Stomach smooth muscle (tissue), 2 donors: Measurements from ENCODE around the gene ARHGEF10L.

Source experiments
- H3K27ac ChIP-seq: one replicate; pipeline ENCODE4 v1.7.0; 2013; ENCODE audit warnings: mild to moderate bottlenecking, low read length, inconsistent platforms
- H3K27me3 ChIP-seq, 2 donors: one replicate each; pipeline ENCODE4 v1.7.0; 2013; ENCODE audit warnings: low read length in 2 of 2; ENCODE audit not compliant: insufficient read depth in 2 of 2, control insufficient read depth in 1 of 2
- H3K36me3 ChIP-seq, 2 donors: one replicate each; pipeline ENCODE4 v1.7.0; 2013; ENCODE audit warnings: low read length in 2 of 2; ENCODE audit not compliant: control insufficient read depth in 2 of 2, insufficient read depth in 2 of 2
- H3K4me1 ChIP-seq: one replicate; pipeline ENCODE4 v1.7.0; 2013; ENCODE audit warnings: low read length; ENCODE audit not compliant: control insufficient read depth, insufficient read depth
- H3K4me3 ChIP-seq, 2 donors: one replicate each; pipeline ENCODE4 v1.7.0; 2013; ENCODE audit warnings: low read length in 2 of 2
- H3K9ac ChIP-seq, 2 donors: one replicate each; pipeline ENCODE4 v1.7.0; 2013; ENCODE audit warnings: low read length in 2 of 2, mild to moderate bottlenecking in 1 of 2
- H3K9me3 ChIP-seq, 2 donors: one replicate each; pipeline ENCODE4 v1.7.0; 2013; ENCODE audit warnings: low read length in 2 of 2; ENCODE audit not compliant: control insufficient read depth in 2 of 2
- donor health status: healthy.
- donor health status: Pancreatic carcinoma.

Gene ARHGEF10L

DNA sequence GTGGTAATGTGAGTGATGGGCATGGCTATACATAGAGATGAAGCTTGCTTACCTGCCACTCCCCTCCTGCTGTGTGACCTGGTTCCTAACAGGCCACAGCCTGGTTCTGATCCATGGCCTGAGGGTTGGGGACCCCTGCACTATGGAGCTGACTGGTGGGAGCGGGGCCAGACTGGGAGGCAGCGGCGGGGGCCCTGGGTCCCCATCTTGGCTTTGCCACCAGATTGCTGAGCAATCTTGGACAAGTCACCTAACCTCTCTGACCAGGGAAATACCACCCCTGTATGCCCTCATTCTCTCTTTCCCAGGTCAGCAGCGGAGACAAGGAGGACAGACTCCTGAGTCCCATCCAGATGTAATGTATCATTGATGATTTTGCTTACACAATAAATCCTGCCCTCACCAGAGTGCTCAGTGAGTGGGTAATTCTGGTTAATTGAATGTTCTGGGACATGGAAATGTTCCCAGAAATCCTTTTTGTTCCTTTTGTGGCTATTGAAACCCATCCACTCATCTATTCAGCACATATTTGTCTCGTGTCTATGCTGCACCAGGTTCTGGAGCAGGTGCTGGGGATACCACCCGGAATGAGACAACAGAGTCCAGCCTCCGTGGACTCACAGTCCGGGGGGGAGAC is 4.1 kb upstream of the ARHGEF10L start:
- H3K9me3 ChIP-seq = no peaks in the 10 kb centered on the region
- peaks cover 66% of the 10 kb centered on the region for H3K4me1 ChIP-seq
- H3K4me3 ChIP-seq = no peak overlapping the region
- no peak overlapping the region for H3K9ac ChIP-seq
- no peaks in the 10 kb centered on the region for H3K27me3 ChIP-seq
- no peaks in the 10 kb centered on the region for H3K36me3 ChIP-seq
- H3K27ac ChIP-seq = peak overlapping the region; percentile 41

DNA sequence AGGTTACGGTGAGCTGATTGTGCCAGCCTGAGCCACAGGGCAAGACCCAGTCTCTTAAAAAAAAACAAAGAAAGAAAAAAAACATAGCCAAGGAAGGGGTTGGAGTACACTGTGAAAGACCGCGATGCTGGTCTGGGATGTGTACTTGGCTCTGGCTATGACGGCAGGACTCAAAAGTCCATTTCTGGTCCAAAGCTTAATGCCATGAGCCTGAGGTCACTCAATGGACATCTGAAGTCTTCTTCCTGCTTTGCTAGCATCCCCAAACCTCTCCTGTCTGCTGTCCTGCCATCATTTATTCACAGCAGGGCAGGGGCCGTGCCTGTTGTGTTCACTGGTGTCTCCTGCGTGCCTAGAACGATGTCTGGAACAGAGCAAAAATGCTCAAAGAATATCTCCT is 1.5 kb upstream of the ARHGEF10L start:
- Histone ChIP-seq H3K36me3 (no peaks in the 10 kb centered on the region), H3K27ac (peak overlapping the region; percentile 86), H3K27me3 (no peaks in the 10 kb centered on the region), H3K9me3 (no peaks in the 10 kb centered on the region), H3K4me3 (peak overlapping the region in 1 of 2 donors; percentile 22), H3K4me1 (peaks cover 63% of the 10 kb centered on the region), H3K9ac (peak overlapping the region in 1 of 2 donors; percentile 51)

DNA sequence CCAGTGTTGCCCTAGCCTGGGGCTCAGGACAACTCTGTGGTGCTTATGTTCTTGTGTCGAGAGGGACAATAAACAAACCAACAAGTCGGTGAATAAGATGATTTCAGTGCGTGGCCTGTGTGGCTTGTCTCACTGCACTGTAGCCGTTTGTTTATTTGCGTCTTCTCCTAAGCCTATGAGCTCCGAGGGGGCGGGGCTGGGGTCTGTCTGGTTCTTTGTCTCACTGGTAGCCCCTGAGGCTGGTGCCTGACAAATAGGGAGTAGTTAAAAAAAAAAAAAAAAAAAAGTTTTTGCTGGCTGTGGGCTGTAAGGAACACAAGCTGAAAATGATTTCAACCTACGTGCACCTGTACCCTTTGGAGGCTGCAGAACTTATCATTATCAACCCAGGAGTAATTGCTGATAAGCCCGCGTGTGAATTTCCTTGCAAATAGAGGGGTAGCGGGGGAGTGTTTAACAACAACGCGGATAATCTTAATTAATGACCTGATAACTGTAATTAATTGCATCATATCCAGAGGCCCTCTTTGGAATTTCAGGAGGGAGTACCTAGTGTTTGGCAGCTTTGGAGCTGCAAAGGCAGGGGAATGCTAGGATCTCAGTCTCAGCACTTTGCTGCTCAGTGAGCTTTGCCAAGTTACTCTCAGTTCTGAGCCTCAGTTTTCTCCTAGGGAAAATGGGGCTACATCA is 925 bp upstream of the ARHGEF10L start:
- peaks cover 58% of the 10 kb centered on the region for H3K4me1 ChIP-seq
- H3K27ac ChIP-seq = peak overlapping the region; percentile 86
- no peaks in the 10 kb centered on the region for H3K36me3 ChIP-seq
- no peaks in the 10 kb centered on the region for H3K9me3 ChIP-seq
- H3K4me3 ChIP-seq = peak overlapping the region in 1 of 2 donors; percentile 64
- no peaks in the 10 kb centered on the region for H3K27me3 ChIP-seq
- H3K9ac ChIP-seq = peak overlapping the region; percentile 52 to 58

DNA sequence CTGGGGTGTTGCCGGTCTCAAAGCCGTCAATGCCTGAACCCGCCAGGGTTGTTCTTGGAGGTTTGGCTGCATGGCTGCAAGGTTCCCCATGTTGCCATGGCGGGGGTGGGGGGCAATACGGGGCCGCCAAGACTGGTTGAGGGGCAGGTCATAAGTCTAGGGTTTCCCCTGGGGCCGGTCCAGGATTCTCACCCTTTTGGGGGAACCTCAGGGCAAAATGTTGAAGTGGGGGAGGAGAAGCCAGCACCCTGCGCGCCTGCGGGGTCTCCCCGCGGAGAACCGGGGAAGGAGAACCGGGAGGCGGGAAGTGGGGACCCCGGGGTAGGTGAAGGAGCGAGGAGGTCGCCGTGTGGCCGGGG is 401 bp upstream of the ARHGEF10L start:
- peak overlapping the region; percentile 86 for H3K27ac ChIP-seq
- H3K4me3 ChIP-seq = peak overlapping the region; percentile 20 to 64
- no peaks in the 10 kb centered on the region for H3K9me3 ChIP-seq
- H3K4me1 ChIP-seq = peaks cover 57% of the 10 kb centered on the region
- no peaks in the 10 kb centered on the region for H3K36me3 ChIP-seq
- no peaks in the 10 kb centered on the region for H3K27me3 ChIP-seq
- peak overlapping the region; percentile 52 to 58 for H3K9ac ChIP-seq

DNA sequence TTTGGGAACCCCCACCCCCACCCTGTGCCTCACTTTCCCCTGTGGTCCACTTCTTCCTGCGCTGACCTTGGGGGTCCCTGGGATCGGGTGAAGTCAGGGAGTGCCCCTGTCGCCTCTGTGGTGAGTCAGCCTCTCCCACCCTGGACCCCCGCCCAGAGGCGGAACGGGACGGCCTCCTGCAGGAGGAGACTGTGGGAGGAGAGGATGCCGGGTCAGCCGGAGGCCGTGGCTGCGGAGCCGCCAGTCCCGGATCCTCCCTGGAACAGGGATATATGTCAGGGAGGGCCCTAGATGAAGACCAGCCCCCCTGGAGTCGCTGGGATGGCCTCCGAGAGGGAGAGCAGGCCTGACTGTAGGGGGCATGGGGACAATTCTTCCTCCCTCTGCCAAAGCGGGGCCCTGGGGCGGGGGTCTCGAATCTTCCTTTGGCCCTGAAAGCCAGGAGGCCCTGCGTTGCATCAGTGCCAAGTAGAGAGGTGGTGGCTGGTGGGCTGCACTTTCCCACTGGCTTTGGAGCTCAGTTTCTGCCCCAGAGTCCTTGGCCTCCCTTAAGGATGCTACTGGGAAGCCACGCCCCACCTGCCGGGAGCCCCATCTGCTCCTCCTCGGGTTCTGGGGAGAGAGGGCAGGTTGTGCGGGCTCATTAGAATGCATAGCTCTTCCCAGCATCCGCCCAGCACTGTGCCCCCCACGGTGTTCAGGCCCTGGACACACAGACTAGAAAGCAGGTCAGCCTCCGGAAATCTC is 930 bp downstream of the ARHGEF10L start:
- Histone ChIP-seq H3K4me1 (peaks cover 61% of the 10 kb centered on the region), H3K9me3 (no peaks in the 10 kb centered on the region), H3K9ac (peak overlapping the region; percentile 94 to 97), H3K36me3 (no peaks in the 10 kb centered on the region), H3K27me3 (no peaks in the 10 kb centered on the region), H3K4me3 (peak overlapping the region; percentile 92 to 98), H3K27ac (peak overlapping the region; percentile 90)

DNA sequence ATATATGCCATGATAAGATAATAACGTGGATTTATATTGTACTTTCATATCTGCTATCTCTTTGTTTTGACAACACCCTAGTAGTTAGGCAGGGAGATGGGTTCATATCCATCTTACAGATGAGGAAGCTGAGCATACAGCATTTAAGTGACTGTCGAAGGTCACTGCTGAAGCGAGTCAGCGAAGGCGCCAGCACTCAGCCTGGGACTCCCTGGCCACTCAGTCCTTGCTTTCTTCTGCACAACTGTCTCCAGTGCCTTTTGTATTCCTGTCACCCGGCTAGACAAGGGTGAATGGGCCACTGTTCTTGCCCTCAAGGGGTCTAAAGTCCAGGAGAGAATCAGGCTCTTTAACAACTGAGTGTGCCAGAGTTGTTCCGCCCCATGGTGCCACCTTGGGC is 3.1 kb downstream of the ARHGEF10L start:
- H3K9me3 ChIP-seq = no peaks in the 10 kb centered on the region
- no peak overlapping the region for H3K4me3 ChIP-seq
- no peak overlapping the region for H3K9ac ChIP-seq
- H3K27ac ChIP-seq = no peak overlapping the region
- H3K27me3 ChIP-seq = no peaks in the 10 kb centered on the region
- no peaks in the 10 kb centered on the region for H3K36me3 ChIP-seq
- H3K4me1 ChIP-seq = peaks cover 59% of the 10 kb centered on the region

DNA sequence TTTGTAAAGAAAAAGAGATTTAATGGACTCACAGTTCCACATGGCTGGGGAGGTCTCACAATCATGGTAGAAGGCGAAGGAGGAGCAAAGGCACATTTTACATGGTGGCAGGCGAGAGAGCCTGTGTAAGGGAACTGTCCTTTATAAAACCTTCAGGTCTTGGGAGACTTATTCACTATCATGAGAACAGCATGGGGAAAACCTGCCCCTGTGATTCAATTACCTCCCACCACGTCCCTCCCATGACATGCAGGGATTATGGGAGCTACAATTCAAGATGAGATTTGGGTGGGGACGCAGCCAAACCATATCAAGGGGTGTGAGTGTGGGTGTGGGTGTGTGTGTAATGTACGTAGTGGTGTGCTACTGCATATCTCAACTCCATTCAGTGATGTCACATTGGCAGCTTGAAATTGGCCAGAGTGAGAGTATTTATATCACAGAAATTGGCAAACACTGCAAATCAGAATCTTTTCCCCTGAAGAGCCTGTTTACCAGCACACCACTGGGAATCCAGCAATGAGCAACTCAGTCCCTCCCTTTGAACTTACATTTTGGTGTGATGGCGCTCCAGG is 5.4 kb downstream of the ARHGEF10L start:
- Histone ChIP-seq H3K4me1 (peaks cover 41% of the 10 kb centered on the region), H3K9ac (no peak overlapping the region), H3K27me3 (no peaks in the 10 kb centered on the region), H3K27ac (peak overlapping the region; percentile 49), H3K4me3 (peak overlapping the region in 1 of 2 donors; percentile 29), H3K36me3 (no peaks in the 10 kb centered on the region), H3K9me3 (no peaks in the 10 kb centered on the region)

DNA sequence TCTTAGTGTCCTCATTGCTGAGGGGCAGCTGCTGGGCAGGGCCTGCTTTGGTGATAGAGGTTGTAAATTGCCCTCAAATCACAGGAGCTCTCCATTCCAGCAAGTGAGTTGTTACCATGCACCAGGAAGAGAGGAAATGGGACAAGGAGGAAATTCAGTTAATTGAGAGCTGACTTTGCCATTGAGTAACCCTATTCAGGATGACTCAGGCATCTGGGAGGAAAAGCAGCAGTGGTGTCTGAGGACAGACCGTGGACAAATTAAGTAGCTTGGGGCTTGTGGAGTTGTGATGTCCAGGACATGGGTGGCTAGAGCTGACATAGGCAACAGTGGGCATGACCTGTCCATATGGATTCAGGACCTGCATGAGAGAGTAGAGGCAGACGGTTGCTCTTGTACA is 5.9 kb downstream of the ARHGEF10L start:
- Histone ChIP-seq H3K27me3 (no peaks in the 10 kb centered on the region), H3K9me3 (no peaks in the 10 kb centered on the region), H3K27ac (peak overlapping the region; percentile 49), H3K4me1 (peaks cover 38% of the 10 kb centered on the region), H3K36me3 (no peaks in the 10 kb centered on the region), H3K9ac (no peak overlapping the region), H3K4me3 (peak overlapping the region in 1 of 2 donors; percentile 29)

DNA sequence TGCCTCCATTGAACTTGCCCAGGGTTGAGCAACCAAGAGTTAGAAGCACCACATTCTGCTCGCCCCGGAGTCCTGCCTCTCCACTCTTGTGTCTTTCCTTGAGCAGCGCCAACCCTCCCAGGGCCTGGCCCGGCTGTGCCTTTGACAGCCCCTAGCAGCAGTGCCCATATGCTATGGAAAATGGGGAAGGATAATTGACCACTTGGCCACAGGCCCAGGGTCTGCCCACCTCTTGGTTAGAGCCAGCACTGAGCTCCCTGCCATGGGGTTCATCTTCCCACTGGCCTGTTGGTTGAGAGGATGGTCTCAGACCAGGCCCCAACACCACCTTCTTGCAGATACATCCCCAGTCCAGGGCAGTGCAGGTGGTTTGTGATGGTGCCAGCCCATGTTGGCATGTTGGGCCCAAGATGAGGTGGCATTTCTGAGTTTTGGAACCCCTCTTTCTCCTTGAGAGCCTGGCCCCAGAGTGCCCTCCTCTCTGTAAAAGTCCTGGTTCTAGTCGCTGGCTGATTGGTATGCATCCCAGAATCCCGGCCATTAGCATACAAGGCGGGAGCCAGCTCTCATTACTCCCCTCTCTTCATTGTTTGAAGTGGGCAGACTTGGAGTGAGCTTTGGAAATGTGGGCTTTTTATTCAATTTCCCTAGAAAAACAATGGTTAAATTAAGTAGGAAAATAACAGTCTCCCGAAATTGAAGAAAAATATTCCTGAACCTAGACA is 7.6 kb downstream of the ARHGEF10L start:
- Histone ChIP-seq H3K4me1 (peaks cover 42% of the 10 kb centered on the region), H3K9ac (no peak overlapping the region), H3K9me3 (no peaks in the 10 kb centered on the region), H3K4me3 (no peak overlapping the region), H3K27ac (no peak overlapping the region), H3K36me3 (no peaks in the 10 kb centered on the region), H3K27me3 (no peaks in the 10 kb centered on the region)

DNA sequence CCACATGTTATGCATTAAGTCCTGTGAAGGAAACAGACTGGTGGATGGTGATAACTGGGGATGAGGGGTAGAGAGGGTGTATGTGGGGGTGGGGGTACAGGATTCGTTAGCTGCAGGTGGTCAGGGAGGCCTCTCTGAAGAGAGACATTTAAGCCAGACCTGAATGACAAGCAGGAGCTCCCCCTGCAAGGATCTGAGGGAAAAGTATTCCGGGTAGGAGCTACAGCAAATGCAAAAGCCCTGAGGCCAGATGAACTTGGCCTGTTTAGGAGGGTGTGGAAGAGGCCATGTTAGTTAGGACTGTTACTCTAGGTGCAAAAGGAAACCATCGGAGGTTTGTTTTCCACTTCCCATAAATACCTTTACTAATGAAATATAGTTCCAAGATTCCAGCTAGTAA is 9.9 kb downstream of the ARHGEF10L start:
- Histone ChIP-seq H3K9ac (no peak overlapping the region), H3K27ac (no peak overlapping the region), H3K36me3 (no peaks in the 10 kb centered on the region), H3K27me3 (no peaks in the 10 kb centered on the region), H3K4me1 (peaks cover 49% of the 10 kb centered on the region), H3K4me3 (no peak overlapping the region), H3K9me3 (no peaks in the 10 kb centered on the region)
